Suprapubic skin (tissue), 4 donors: ENCODE data around the gene GRM1. TPM values are rescaled to one million over a fixed set of nuclear protein-coding genes. Genes with fewer than 3 reads are reported as not detected.

Experiments
- DNase-seq, 2 donors: peaks; one replicate each; pipeline ENCODE4 v3.0.0-alpha.2; 2019; ENCODE audit warnings: low spot score in 2 of 2
- H3K27ac ChIP-seq: fragments of 200-600 bp; sonication (generic); one replicate; pipeline ENCODE4 v1.5.1; 2019
- H3K27me3 ChIP-seq: fragments of 200-600 bp; sonication (generic); one replicate; pipeline ENCODE4 v1.5.1; 2019
- H3K36me3 ChIP-seq: fragments of 200-600 bp; sonication (generic); one replicate; pipeline ENCODE4 v1.5.1; 2019
- H3K4me1 ChIP-seq: fragments of 200-600 bp; sonication (generic); one replicate; pipeline ENCODE4 v1.5.1; 2019
- H3K4me3 ChIP-seq: fragments of 200-600 bp; sonication (generic); one replicate; pipeline ENCODE4 v1.5.1; 2019; ENCODE audit warnings: mild to moderate bottlenecking
- H3K9me3 ChIP-seq: fragments of 200-600 bp; sonication (generic); one replicate; pipeline ENCODE4 v1.5.1; 2019
- CTCF ChIP-seq, 2 donors: fragments of 200-600 bp in 1 of 2; fragments of 450-650 bp in 1 of 2; sonication (generic) in 1 of 2; IDR thresholded peaks; one replicate each; pipeline ENCODE4 v1.5.1; 2016 to 2019; ENCODE audit warnings: antibody characterized with exemption in 2 of 2, mild to moderate bottlenecking in 1 of 2, moderate library complexity in 1 of 2
- EP300 ChIP-seq: sonication (generic); formaldehyde crosslinking; IDR thresholded peaks from one replicate; pipeline ENCODE4 v1.6.1; 2017; ENCODE audit warnings: antibody characterized with exemption
- POLR2A ChIP-seq, 2 donors: fragments of 450-650 bp; IDR thresholded peaks; one replicate each; pipeline ENCODE4 v1.6.1; 2017; ENCODE audit warnings: antibody characterized with exemption in 2 of 2, mild to moderate bottlenecking in 2 of 2, moderate library complexity in 2 of 2
- POLR2AphosphoS5 ChIP-seq, 3 donors: sonication (generic); formaldehyde crosslinking; IDR thresholded peaks; one replicate each; pipeline ENCODE4 v1.6.1; 2017; ENCODE audit warnings: antibody characterized with exemption in 3 of 3
- WGBS: methylation state at CpG from one replicate; pipeline ENCODE4 v1.1.5; 2018; 5-methylcytosine and 5-hydroxymethylcytosine counted together
- total RNA-seq, 4 donors: library from RNA; depleted of rRNA; stranded (reverse); fragments of >200 nt; gene quantifications; one replicate each; pipeline ENCODE4 v1.1.0, GENCODE V29; 2016

GRM1 gene
- under 1 TPM in 2 of 4 donors, not detected in 2; 0.25 to 0.48 TPM for total RNA-seq

- TF ChIP-seq EP300, result no peak
- H3K9me3 ChIP-seq, result peaks cover 3% of the 10 kb centered on the region
- WGBS, result 9% methylated on average over 36 of the region's 39 CpGs
- peaks cover 38% of the 10 kb centered on the region for H3K27me3 ChIP-seq
- no peak within 1 kb of the TSS for H3K4me3 ChIP-seq
- DNase-seq, result no peak
- no peaks in the 10 kb centered on the region for H3K36me3 ChIP-seq
- H3K27ac ChIP-seq, result no peak within 1 kb of the TSS
- peaks cover 3% of the 10 kb centered on the region for H3K4me1 ChIP-seq
Observed at GRCh38 chr6:146028851-146029572, at the start of gene GRM1. GRM1 (plus strand) TSS chr6:146029062; CDS start chr6:146029518, 456 bp downstream.

- DNase-seq, result no peak
- Histone ChIP-seq H3K4me3 (no peak overlapping the region), H3K4me1 (no peaks in the 10 kb centered on the region), H3K27me3 (no peaks in the 10 kb centered on the region), H3K27ac (no peak overlapping the region), H3K36me3 (no peaks in the 10 kb centered on the region), H3K9me3 (peaks cover 4% of the 10 kb centered on the region)
- TF ChIP-seq POLR2AphosphoS5 (IDR thresholded peaks at IDR 0.05) (no peak), EP300 (no peak), POLR2A (IDR thresholded peaks at IDR 0.05) (no peak), CTCF (IDR thresholded peaks at IDR 0.05) (no peak)
- WGBS, result 90% methylated on average over 1 of the region's 1 CpG
Observed at GRCh38 chr6:146009338-146009737, 19.5 kb upstream of the GRM1 start.

GRCh38 chr6:146014233-146014632 is 14.6 kb upstream of the GRM1 start:
- TF ChIP-seq POLR2AphosphoS5 (IDR thresholded peaks at IDR 0.05) (no peak), CTCF (IDR thresholded peaks at IDR 0.05) (no peak), POLR2A (IDR thresholded peaks at IDR 0.05) (no peak), EP300 (no peak)
- Histone ChIP-seq H3K27me3 (no peaks in the 10 kb centered on the region), H3K27ac (no peak overlapping the region), H3K4me1 (no peaks in the 10 kb centered on the region), H3K36me3 (no peaks in the 10 kb centered on the region), H3K4me3 (no peak overlapping the region), H3K9me3 (no peaks in the 10 kb centered on the region)
- no peak for DNase-seq

GRCh38 chr6:146017672-146018071 is 11.2 kb upstream of the GRM1 start:
- no peak for DNase-seq
- no peaks in the 10 kb centered on the region for H3K27me3 ChIP-seq

GRCh38 chr6:146026873-146027272 is 2.0 kb upstream of the GRM1 start:
- 75% methylated on average over 3 of the region's 3 CpGs for WGBS
- Histone ChIP-seq H3K4me1 (peaks cover 3% of the 10 kb centered on the region), H3K4me3 (no peak overlapping the region), H3K9me3 (peaks cover 3% of the 10 kb centered on the region), H3K27ac (no peak overlapping the region), H3K27me3 (peaks cover 38% of the 10 kb centered on the region), H3K36me3 (no peaks in the 10 kb centered on the region)
- DNase-seq, result no peak
- TF ChIP-seq POLR2AphosphoS5 (IDR thresholded peaks at IDR 0.05), result no peak
- TF ChIP-seq EP300, result no peak
- TF ChIP-seq POLR2A (IDR thresholded peaks at IDR 0.05), result no peak
- no peak for TF ChIP-seq CTCF (IDR thresholded peaks at IDR 0.05)

More at GRCh38 chr6:146017672-146018071, 11.2 kb upstream of the GRM1 start:
- H3K36me3 ChIP-seq, result no peaks in the 10 kb centered on the region
- TF ChIP-seq EP300 (no peak), POLR2A (IDR thresholded peaks at IDR 0.05) (no peak), POLR2AphosphoS5 (IDR thresholded peaks at IDR 0.05) (no peak), CTCF (IDR thresholded peaks at IDR 0.05) (no peak)
- H3K27ac ChIP-seq, result no peak overlapping the region
- no peaks in the 10 kb centered on the region for H3K4me1 ChIP-seq
- no peaks in the 10 kb centered on the region for H3K9me3 ChIP-seq
- H3K4me3 ChIP-seq, result no peak overlapping the region
